ENCODE measurements around the gene BTNL9.

The BTNL9 gene

DNA sequence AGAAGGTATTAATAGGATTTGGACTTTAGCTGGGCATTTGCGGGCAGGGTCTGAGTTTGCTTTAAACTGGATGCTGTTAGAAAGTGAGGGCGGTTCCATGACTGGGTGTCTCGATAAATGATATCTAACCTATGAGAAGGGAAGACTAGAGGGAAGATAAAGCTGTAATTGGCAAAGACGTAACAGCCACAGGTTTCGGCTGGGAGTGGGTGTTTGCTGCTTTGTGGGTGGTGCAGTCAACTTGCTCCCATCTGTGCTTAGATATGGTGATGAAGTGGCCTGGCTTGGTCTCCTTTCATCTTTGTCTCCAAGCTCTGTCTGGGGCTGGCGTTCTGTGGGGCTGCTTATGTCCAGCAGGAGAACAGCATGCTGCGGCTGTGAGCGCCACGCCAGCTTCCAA is 67.6 kb downstream of the BTNL9 start:
- no peak for DNase-seq (ENCODE audit: low read depth in 2 of 2)
- no peak overlapping the region for H3K4me3 ChIP-seq (replicated peaks in 1 of 2; ENCODE audit: low read depth in 2 of 2, low read length in 2 of 2)
- no peak for TF ChIP-seq CTCF (IDR thresholded peaks at IDR 0.05; ENCODE audit: low read depth, low read length)

DNA sequence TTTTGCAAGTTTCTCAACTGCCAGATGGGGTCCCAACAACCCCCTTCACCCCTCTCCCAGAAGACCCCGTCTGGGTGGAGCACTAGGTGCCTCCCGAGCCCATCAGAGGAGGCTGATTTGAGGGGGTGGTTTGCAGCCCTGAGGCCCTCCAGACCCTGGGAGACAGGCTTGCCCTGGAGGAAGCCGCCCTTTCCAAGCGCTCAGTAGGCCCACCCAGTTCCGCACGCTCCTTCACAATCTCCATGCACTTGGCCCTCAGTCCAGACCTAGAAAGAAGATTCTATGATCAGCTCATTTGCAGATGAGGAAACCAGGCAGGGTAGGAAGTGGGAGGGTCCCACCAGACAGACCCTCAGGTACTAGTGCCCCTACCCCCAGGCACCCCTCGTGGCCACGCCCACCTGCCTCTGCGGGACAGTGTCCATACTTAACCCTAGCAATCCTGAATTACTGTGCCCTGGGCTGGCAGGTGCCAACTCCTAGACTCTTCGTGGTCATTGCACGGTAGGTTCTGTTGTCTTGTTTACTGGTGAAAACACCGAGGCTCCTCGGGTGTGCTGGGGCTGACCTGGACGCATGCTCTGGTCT is 68.6 kb downstream of the BTNL9 start:
- no peak for TF ChIP-seq CTCF (IDR thresholded peaks at IDR 0.05; ENCODE audit: low read depth, low read length)
- H3K4me3 ChIP-seq (replicated peaks in 1 of 2; ENCODE audit: low read depth in 2 of 2, low read length in 2 of 2), result no peak overlapping the region
- DNase-seq (ENCODE audit: low read depth in 2 of 2), result no peak

DNA sequence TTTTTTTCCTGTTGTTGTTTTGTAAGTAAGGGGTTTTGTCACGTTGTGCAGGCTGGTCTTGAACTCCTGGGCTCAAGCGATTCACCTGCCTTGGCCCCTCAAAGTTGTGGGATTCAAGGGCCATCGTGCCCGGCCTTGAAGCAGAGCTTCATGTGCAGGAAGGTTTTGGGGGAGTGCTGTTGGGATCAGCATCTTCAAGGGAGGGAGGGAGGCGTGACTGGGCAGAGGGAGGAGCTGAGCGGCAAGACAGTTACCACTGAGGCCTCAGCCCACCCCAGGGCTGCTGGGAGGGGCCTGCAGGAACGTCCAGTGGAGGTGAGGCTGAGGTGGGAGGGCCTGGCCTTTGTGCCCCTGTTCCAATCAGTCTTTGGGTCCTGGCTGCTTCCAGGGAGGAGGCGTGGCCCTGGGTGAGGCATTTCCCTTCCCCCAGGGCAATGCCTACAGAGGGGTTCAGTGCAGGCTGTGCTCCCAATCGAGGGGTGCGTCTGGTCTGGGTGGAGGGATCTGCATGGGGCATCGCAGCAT is 69.5 kb downstream of the BTNL9 start:
- no peak for DNase-seq (ENCODE audit: low read depth in 2 of 2)
- no peak for TF ChIP-seq CTCF (IDR thresholded peaks at IDR 0.05; ENCODE audit: low read depth, low read length)
- H3K4me3 ChIP-seq (replicated peaks in 1 of 2; ENCODE audit: low read depth in 2 of 2, low read length in 2 of 2), result no peak overlapping the region

GRCh38 chr5:181111010-181111409 is 70.9 kb downstream of the BTNL9 start:
- H3K4me3 ChIP-seq (replicated peaks in 1 of 2; ENCODE audit: low read depth in 2 of 2, low read length in 2 of 2), result no peak overlapping the region
- no peak for DNase-seq (ENCODE audit: low read depth in 2 of 2)
- TF ChIP-seq CTCF (IDR thresholded peaks at IDR 0.05; ENCODE audit: low read depth, low read length), result no peak

Data from cardiac fibroblast (primary cell).